ENCODE data around the gene CCNDBP1.

DNA sequence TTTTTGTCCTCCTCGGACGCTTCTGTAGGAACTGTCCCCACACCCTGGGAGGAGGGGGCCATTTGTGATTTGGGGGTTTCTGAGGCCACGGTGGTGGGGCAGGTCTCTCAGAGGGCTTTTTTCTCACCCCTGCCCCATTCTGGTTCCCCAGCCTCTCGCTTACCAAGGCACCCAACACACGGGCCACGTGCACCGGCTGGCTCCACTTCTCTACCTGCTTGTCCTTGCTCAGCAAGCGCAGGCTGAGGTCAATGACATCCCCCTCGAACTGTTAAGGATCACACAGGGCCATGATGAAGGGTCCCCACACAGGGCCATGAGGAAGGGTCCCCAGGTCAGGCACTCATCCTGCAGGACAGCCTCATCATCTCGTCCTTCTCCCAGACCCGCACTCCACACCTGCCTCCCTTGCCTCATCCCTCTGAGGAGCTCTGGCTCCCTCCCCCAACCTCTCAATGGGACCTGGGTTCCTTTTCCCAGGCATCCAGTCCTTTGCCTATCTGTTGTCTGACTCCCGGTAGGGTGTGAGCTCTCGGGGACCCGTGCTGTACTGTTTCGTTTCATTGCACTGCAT is 25.1 kb downstream of the CCNDBP1 start:
- TF ChIP-seq CTCF (IDR thresholded peaks at IDR 0.05) (no peak), FOXP1 (CRISPR knock-in tag; IDR thresholded peaks at IDR 0.05; ENCODE audit: borderline replicate concordance) (no peak), FOXK1 (CRISPR knock-in tag; IDR thresholded peaks at IDR 0.05) (no peak)
- TF ChIP-seq, protein P1, sequence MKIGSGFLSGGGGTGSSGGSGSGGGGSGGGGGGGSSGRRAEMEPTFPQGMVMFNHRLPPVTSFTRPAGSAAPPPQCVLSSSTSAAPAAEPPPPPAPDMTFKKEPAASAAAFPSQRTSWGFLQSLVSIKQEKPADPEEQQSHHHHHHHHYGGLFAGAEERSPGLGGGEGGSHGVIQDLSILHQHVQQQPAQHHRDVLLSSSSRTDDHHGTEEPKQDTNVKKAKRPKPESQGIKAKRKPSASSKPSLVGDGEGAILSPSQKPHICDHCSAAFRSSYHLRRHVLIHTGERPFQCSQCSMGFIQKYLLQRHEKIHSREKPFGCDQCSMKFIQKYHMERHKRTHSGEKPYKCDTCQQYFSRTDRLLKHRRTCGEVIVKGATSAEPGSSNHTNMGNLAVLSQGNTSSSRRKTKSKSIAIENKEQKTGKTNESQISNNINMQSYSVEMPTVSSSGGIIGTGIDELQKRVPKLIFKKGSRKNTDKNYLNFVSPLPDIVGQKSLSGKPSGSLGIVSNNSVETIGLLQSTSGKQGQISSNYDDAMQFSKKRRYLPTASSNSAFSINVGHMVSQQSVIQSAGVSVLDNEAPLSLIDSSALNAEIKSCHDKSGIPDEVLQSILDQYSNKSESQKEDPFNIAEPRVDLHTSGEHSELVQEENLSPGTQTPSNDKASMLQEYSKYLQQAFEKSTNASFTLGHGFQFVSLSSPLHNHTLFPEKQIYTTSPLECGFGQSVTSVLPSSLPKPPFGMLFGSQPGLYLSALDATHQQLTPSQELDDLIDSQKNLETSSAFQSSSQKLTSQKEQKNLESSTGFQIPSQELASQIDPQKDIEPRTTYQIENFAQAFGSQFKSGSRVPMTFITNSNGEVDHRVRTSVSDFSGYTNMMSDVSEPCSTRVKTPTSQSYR (CRISPR knock-in tag; IDR thresholded peaks at IDR 0.05), result no peak

All from WTC11 (cell line).